MCF 10A (cell line): ENCODE data around the gene TRMT61B. TPM values are rescaled to one million over a fixed set of nuclear protein-coding genes. Genes with fewer than 3 reads are reported as not detected.

Experiments
- BruUV-seq: library from RNA; stranded (reverse); fragments of 400-500 nt; replicated peaks from 2 replicates; lab custom pipeline; 2021; lab: Mats Ljungman, UMichigan
- CTCF ChIA-PET: fragments of 300-600 bp; sonication (Branson Sonifier 250); formaldehyde crosslinking; extraction: SDS; loops from one replicate; lab custom pipeline; 2021; ENCODE audit warnings: antibody characterized with exemption, inconsistent platforms; lab: Yijun Ruan, JAX
- POLR2A ChIA-PET: fragments of 300-600, 350-650 bp; sonication (Branson Sonifier 250); formaldehyde crosslinking; extraction: SDS; loops from one replicate; lab custom pipeline; 2020; ENCODE audit warnings: antibody characterized with exemption, inconsistent platforms; lab: Yijun Ruan, JAX
- DNase-seq: peaks from one replicate; pipeline ENCODE4 v3.0.0-alpha.2; 2018; ENCODE audit not compliant: unreplicated experiment
- H3K27ac Mint-ChIP-seq: one replicate; pipeline ENCODE4 v1.8.0; 2022; ENCODE audit warnings: mild to moderate bottlenecking, low read depth, mixed read lengths; ENCODE audit not compliant: unreplicated experiment
- H3K27me3 Mint-ChIP-seq: one replicate; pipeline ENCODE4 v1.8.0; 2022; ENCODE audit warnings: mixed read lengths; ENCODE audit not compliant: insufficient read depth, unreplicated experiment
- H3K36me3 Mint-ChIP-seq: one replicate; pipeline ENCODE4 v1.8.0; 2022; ENCODE audit warnings: mild to moderate bottlenecking, moderate library complexity, mixed read lengths; ENCODE audit not compliant: insufficient read depth, unreplicated experiment
- H3K4me1 Mint-ChIP-seq: one replicate; pipeline ENCODE4 v1.8.0; 2022; ENCODE audit warnings: mixed read lengths; ENCODE audit not compliant: insufficient read depth, unreplicated experiment
- H3K4me3 Mint-ChIP-seq: one replicate; pipeline ENCODE4 v1.8.0; 2022; ENCODE audit warnings: mild to moderate bottlenecking, moderate library complexity, mixed read lengths; ENCODE audit not compliant: unreplicated experiment
- H3K9me3 Mint-ChIP-seq: one replicate; pipeline ENCODE4 v1.8.0; 2022; ENCODE audit warnings: mixed read lengths; ENCODE audit not compliant: unreplicated experiment
- CTCF ChIP-seq: fragments of 200-600 bp; IDR thresholded peaks from one replicate; pipeline ENCODE4 v1.8.0; 2022; ENCODE audit warnings: antibody characterized with exemption, mild to moderate bottlenecking; ENCODE audit not compliant: unreplicated experiment
- intact Hi-C: fragments of 100-400 bp; cut with micrococcal nuclease; formaldehyde crosslinking; loops from 2 replicates; pipeline ENCODE4 v1.14.1; 2022
- total RNA-seq: library from RNA; stranded (reverse); gene quantifications from 2 replicates; pipeline ENCODE4 v1.2.3, GENCODE V29; 2022

Gene TRMT61B
- total RNA-seq, 1 experiment from 2014 or later = 10.4 TPM

GRCh38 chr2:28810384-28811285 lies 59.5 kb downstream of the TRMT61B start, which contains the start of gene SPDYA:
Gene SPDYA, plus strand, starts transcription at chr2:28810834. Its CDS starts 5,181 bp downstream, at chr2:28816015.
- no TSS peak for BruUV-seq
- no peak for TF ChIP-seq CTCF
- POLR2A ChIA-PET = interaction anchor here (0.6 to 1.4 kb wide), 3 partner anchors 9 to 11 kb away, joined by 3 to 7 read pairs (median 5); no protein-coding TSS in a partner anchor
- intact Hi-C loops = no loop called here
- H3K27ac Mint-ChIP-seq = no peak within 1 kb of the TSS
- H3K27me3 Mint-ChIP-seq = no peaks in the 10 kb centered on the region
- DNase-seq = no peak
- H3K36me3 Mint-ChIP-seq = peaks cover 62% of the 10 kb centered on the region
- CTCF ChIA-PET = interaction anchor here (0.6 to 1.0 kb wide), 3 partner anchors 10 to 375 kb away, joined by 3 to 4 read pairs (median 3); no protein-coding TSS in a partner anchor
- H3K9me3 Mint-ChIP-seq = no peaks in the 10 kb centered on the region
- no peaks in the 10 kb centered on the region for H3K4me1 Mint-ChIP-seq
- no peak within 1 kb of the TSS for H3K4me3 Mint-ChIP-seq

DNA sequence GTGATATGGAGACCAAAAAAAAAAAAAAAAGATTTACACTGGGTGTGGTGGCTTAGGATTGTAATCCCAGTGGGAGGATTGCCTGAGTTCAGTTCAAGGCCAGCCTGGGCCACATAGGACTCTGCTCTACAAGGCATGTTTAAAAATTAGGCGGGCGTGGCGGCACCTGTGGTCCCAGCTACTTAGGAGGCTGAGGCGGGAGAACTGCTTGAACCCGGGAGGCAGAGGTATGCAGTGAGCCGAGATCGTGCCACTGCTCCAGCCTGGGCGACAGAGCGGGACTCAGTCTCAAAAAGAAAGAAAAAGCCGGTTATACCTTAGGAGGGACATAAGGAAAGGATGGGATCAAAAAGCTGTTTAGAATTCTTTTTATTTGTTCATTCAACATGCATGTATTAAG lies 60.2 kb downstream of the TRMT61B start:
- intact Hi-C loops = no loop called here
- H3K27ac Mint-ChIP-seq = no peak overlapping the region
- no TSS peak for BruUV-seq
- ChIA-PET POLR2A (interaction anchor here (0.8 to 1.4 kb wide), 2 partner anchors 11 to 34 kb away, joined by 3 to 7 read pairs; no protein-coding TSS in a partner anchor), CTCF (interaction anchor here (0.6 to 1.8 kb wide), 5 partner anchors 9 to 376 kb away, joined by 3 to 9 read pairs (median 4); no protein-coding TSS in a partner anchor)
- H3K9me3 Mint-ChIP-seq = no peaks in the 10 kb centered on the region
- no peak for TF ChIP-seq CTCF
- H3K27me3 Mint-ChIP-seq = no peaks in the 10 kb centered on the region
- no peaks in the 10 kb centered on the region for H3K4me1 Mint-ChIP-seq
- peaks cover 69% of the 10 kb centered on the region for H3K36me3 Mint-ChIP-seq
- DNase-seq = no peak
- no peak overlapping the region for H3K4me3 Mint-ChIP-seq

GRCh38 chr2:28802975-28803429 lies 67.1 kb downstream of the TRMT61B start:
- H3K27me3 Mint-ChIP-seq = no peaks in the 10 kb centered on the region
- no peaks in the 10 kb centered on the region for H3K9me3 Mint-ChIP-seq
- DNase-seq = peak; percentile 7
- no peak overlapping the region for H3K4me3 Mint-ChIP-seq
- intact Hi-C loops = no loop called here
- BruUV-seq = no TSS peak
- H3K4me1 Mint-ChIP-seq = peaks cover 15% of the 10 kb centered on the region
- TF ChIP-seq CTCF = no peak
- ChIA-PET POLR2A (interaction anchor here (1.2 kb wide), 1 partner anchor 93 kb away, joined by 3 read pairs; no protein-coding TSS in a partner anchor), CTCF (interaction anchor here (0.6 to 2.4 kb wide), 3 partner anchors 11 to 1230 kb away, joined by 3 to 8 read pairs (median 3); no protein-coding TSS in a partner anchor)
- peak overlapping the region; percentile 59 for H3K27ac Mint-ChIP-seq
- peaks cover 99% of the 10 kb centered on the region for H3K36me3 Mint-ChIP-seq

DNA sequence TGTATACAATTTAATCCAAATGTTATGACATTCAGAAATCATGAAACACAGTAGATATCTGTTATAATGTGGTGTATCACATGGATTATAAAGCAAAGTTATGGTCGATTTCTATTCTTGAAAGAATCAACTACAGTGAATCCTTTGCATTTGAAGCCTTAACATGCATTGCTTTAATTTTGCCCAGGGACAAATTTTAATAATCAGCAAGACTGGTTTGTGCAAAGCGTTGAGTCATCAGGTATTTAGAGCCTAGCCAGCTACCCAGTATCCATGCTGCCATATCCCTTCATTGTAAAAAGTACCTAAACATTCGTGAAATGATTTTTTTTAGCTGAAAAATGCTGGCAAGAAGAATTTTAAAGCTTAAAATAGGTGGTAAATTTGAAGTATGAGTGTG lies 68.4 kb downstream of the TRMT61B start:
- Mint-ChIP-seq H3K36me3 (peaks cover 98% of the 10 kb centered on the region), H3K27me3 (no peaks in the 10 kb centered on the region), H3K4me3 (no peak overlapping the region), H3K27ac (peak overlapping the region; percentile 59), H3K4me1 (peaks cover 26% of the 10 kb centered on the region), H3K9me3 (no peaks in the 10 kb centered on the region)
- BruUV-seq = no TSS peak
- CTCF ChIA-PET = interaction anchor here (1.1 to 2.4 kb wide), 2 partner anchors 19 to 207 kb away, joined by 4 to 8 read pairs; no protein-coding TSS in a partner anchor
- DNase-seq = peak; percentile 53
- intact Hi-C loops = no loop called here
- no peak for TF ChIP-seq CTCF
- POLR2A ChIA-PET = interaction anchor here (0.8 to 2.3 kb wide), 6 partner anchors 9 to 218 kb away, joined by 3 to 9 read pairs (median 4); no protein-coding TSS in a partner anchor
